Gastroesophageal sphincter (tissue), 4 donors: ENCODE measurements around the gene CCR9. TPM values are rescaled to one million over a fixed set of nuclear protein-coding genes. Genes with fewer than 3 reads are reported as not detected.
"Not testable (repeated sequence)": the region's sequence is repeated elsewhere in the genome, so short reads cannot be mapped to it uniquely, and the experiment has no call there.

Source experiments
- ATAC-seq: fragments of 150-250 bp; one replicate; pipeline ENCODE4 v1.9.1; 2016; ENCODE audit warnings: mild to moderate bottlenecking, moderate library complexity
- H3K27ac ChIP-seq, 4 donors: fragments of 200-600 bp; sonication (generic) in 3 of 4; 1 replicate in 3 of 4; 2 replicates in 1 of 4; pipeline ENCODE4 v1.5.1; 2016 to 2019
- H3K27me3 ChIP-seq: fragments of 200-600 bp; sonication (generic); one replicate; pipeline ENCODE4 v1.5.1; 2019
- H3K36me3 ChIP-seq, 2 donors: fragments of 200-600 bp; sonication (generic); one replicate each; pipeline ENCODE4 v1.5.1; 2019; ENCODE audit warnings: control low read depth in 1 of 2
- H3K4me1 ChIP-seq, 3 donors: fragments of 200-600 bp; sonication (generic); 1 replicate in 2 of 3; 2 replicates in 1 of 3; pipeline ENCODE4 v1.5.1; 2016 to 2019; ENCODE audit warnings: control low read depth in 2 of 3
- H3K4me3 ChIP-seq, 2 donors: fragments of 200-600 bp; sonication (generic); one replicate each; pipeline ENCODE4 v1.5.1; 2019; ENCODE audit warnings: mild to moderate bottlenecking in 1 of 2, moderate library complexity in 1 of 2
- H3K9me3 ChIP-seq, 3 donors: fragments of 200-600 bp; sonication (generic); one replicate each; pipeline ENCODE4 v1.5.1; 2017 to 2019; ENCODE audit warnings: control low read depth in 2 of 3
- EP300 ChIP-seq: sonication (generic); formaldehyde crosslinking; IDR thresholded peaks from one replicate; pipeline ENCODE4 v1.6.1; 2017; ENCODE audit warnings: antibody characterized with exemption, mild to moderate bottlenecking
- POLR2A ChIP-seq, 2 donors: fragments of 450-650 bp; IDR thresholded peaks; one replicate each; pipeline ENCODE4 v1.6.1; 2017; ENCODE audit warnings: antibody characterized with exemption in 2 of 2, mild to moderate bottlenecking in 2 of 2, moderate library complexity in 1 of 2
- POLR2AphosphoS5 ChIP-seq: sonication (generic); formaldehyde crosslinking; IDR thresholded peaks from one replicate; pipeline ENCODE4 v1.6.1; 2017; ENCODE audit warnings: antibody characterized with exemption
- WGBS, 2 donors: methylation state at CpG; one replicate each; pipeline ENCODE4 v1.1.5; 2018; ENCODE audit warnings: low coverage in 1 of 2; 5-methylcytosine and 5-hydroxymethylcytosine counted together
- total RNA-seq, 4 donors: library from RNA; depleted of rRNA; stranded (reverse); fragments of >200 nt; gene quantifications; one replicate each; pipeline ENCODE4 v1.1.0, GENCODE V29; 2016
- TF ChIP-seq, protein P1 (sequence below), 4 experiments: fragments of 200-600 bp in 2 of 4; fragments of 450-650 bp in 2 of 4; sonication (generic) in 1 of 4; IDR thresholded peaks; one replicate each; pipeline ENCODE4 v1.5.1; 2017 to 2019; ENCODE audit warnings: antibody characterized with exemption in 4 of 4, mild to moderate bottlenecking in 2 of 4, moderate library complexity in 2 of 4

CCR9 gene
- total RNA-seq, 4 donors from 2014 or later = not detected

GRCh38 chr3:45842851-45843625, 43.3 kb upstream of the CCR9 start:
- Histone ChIP-seq H3K36me3 (peaks cover 0 to under 1% of the 10 kb centered on the region in 2 donors), H3K27ac (no peak overlapping the region), H3K4me1 (peaks cover 0 to 19% (median 0%) of the 10 kb centered on the region in 3 donors), H3K27me3 (no peaks in the 10 kb centered on the region), H3K9me3 (no peaks in the 10 kb centered on the region), H3K4me3 (no peak overlapping the region)
- WGBS, 2 donors = 65 to 71% methylated on average over 6 to 7 of the region's 9 CpGs
- no peak for ATAC-seq
- TF ChIP-seq POLR2A (IDR thresholded peaks at IDR 0.05) = no peak
- TF ChIP-seq, protein P1, sequence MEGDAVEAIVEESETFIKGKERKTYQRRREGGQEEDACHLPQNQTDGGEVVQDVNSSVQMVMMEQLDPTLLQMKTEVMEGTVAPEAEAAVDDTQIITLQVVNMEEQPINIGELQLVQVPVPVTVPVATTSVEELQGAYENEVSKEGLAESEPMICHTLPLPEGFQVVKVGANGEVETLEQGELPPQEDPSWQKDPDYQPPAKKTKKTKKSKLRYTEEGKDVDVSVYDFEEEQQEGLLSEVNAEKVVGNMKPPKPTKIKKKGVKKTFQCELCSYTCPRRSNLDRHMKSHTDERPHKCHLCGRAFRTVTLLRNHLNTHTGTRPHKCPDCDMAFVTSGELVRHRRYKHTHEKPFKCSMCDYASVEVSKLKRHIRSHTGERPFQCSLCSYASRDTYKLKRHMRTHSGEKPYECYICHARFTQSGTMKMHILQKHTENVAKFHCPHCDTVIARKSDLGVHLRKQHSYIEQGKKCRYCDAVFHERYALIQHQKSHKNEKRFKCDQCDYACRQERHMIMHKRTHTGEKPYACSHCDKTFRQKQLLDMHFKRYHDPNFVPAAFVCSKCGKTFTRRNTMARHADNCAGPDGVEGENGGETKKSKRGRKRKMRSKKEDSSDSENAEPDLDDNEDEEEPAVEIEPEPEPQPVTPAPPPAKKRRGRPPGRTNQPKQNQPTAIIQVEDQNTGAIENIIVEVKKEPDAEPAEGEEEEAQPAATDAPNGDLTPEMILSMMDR (IDR thresholded peaks at IDR 0.05) = no peak
- no peak for TF ChIP-seq POLR2AphosphoS5
- no peak for TF ChIP-seq EP300

DNA sequence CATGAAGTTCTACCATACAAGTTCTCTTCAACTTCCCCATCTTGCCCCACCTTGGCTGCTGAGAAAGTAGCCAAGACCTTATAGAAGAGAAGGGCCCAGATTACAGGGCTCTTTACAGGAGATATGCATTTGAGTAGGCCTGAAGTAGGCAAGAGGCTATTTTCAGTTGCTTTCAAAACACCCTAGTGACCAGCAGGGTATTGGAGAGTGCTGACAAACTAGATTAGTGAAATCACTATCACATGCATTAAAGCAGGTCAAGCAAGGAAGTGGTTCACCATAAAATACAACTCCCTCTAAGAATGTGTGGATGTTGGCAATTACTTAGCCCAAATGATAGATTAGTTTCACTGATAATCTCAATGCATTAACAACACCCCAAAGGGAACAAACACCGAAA, 41.7 kb upstream of the CCR9 start:
- no peak for ATAC-seq
- 64 to 86% methylated on average over 1 of the region's 1 CpG for WGBS, 2 donors
- H3K4me1 ChIP-seq = peaks cover 0 to 19% (median 0%) of the 10 kb centered on the region in 3 donors

DNA sequence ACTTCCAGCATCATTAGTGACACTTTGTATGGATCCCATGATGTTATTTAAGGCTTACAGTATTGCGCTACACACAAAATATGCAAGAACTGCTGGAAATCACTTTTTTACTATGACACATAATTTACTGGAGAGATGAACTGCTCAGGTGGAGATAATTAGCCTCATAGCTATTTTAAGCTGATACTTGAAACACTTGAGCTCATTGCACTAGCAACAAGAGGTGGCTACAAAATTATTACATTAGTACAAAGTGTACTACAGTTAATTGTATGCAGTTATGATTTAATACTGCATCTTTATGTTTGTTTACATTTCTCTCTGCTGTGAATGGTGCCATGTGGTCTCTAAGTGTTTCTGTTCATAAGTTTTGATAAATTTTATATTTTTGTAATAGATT, 38.0 kb upstream of the CCR9 start:
- Histone ChIP-seq H3K4me1 (no peaks in the 10 kb centered on the region), H3K36me3 (no peaks in the 10 kb centered on the region), H3K4me3 (no peak overlapping the region), H3K9me3 (no peaks in the 10 kb centered on the region), H3K27me3 (no peaks in the 10 kb centered on the region), H3K27ac (no peak overlapping the region)
- ATAC-seq = no peak
- TF ChIP-seq EP300 = no peak
- TF ChIP-seq, protein P1 (IDR thresholded peaks at IDR 0.05) = no peak
- TF ChIP-seq POLR2A (IDR thresholded peaks at IDR 0.05) = no peak
- TF ChIP-seq POLR2AphosphoS5 = no peak
- 45 to 100% methylated on average over 1 of the region's 1 CpG for WGBS, 2 donors

More for the DNA sequence above, 41.7 kb upstream of the CCR9 start:
- no peaks in the 10 kb centered on the region for H3K9me3 ChIP-seq
- H3K27ac ChIP-seq = no peak overlapping the region
- H3K4me3 ChIP-seq = no peak overlapping the region
- TF ChIP-seq, protein P1 (IDR thresholded peaks at IDR 0.05) = no peak
- TF ChIP-seq POLR2AphosphoS5 = no peak
- TF ChIP-seq EP300 = no peak
- TF ChIP-seq POLR2A (IDR thresholded peaks at IDR 0.05) = no peak
- no peaks in the 10 kb centered on the region for H3K36me3 ChIP-seq
- H3K27me3 ChIP-seq = no peaks in the 10 kb centered on the region

GRCh38 chr3:45852828-45853227, 33.5 kb upstream of the CCR9 start:
- H3K36me3 ChIP-seq = no peaks in the 10 kb centered on the region
- H3K27ac ChIP-seq = no peak overlapping the region
- TF ChIP-seq POLR2AphosphoS5 = no peak
- no peak for TF ChIP-seq EP300
- TF ChIP-seq, protein P1 (IDR thresholded peaks at IDR 0.05) = no peak
- TF ChIP-seq POLR2A (IDR thresholded peaks at IDR 0.05) = no peak
- 80 to 88% methylated on average over 1 to 2 of the region's 2 CpGs for WGBS, 2 donors
- H3K4me1 ChIP-seq = no peaks in the 10 kb centered on the region
- H3K4me3 ChIP-seq = no peak overlapping the region
- no peak for ATAC-seq
- H3K27me3 ChIP-seq = no peaks in the 10 kb centered on the region
- H3K9me3 ChIP-seq = no peaks in the 10 kb centered on the region

DNA sequence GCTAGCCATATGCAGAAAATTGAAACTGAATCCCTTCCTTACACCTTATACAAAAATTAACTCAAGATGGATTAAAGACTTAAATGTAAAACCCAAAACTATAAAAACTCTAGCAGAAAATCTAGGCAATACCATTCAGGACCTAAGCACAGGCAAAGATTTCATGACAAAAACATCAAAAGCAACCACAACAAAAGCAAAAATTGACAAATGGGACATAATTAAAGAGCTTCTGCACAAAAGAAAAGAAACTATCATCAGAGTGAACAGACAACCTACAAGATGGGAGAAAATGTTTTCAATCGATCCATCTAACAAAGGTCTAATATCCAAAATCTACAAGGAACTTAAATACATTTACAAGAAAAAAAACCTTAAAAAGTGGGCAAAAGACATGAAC, 30.0 kb upstream of the CCR9 start:
- not testable (repeated sequence) for H3K4me1 ChIP-seq, ATAC-seq, H3K9me3 ChIP-seq, H3K4me3 ChIP-seq, H3K36me3 ChIP-seq, H3K27ac ChIP-seq, H3K27me3 ChIP-seq
- 92% methylated on average over 1 of the region's 1 CpG; no CpG with 5 or more reads in 1 of the 2 donors for WGBS, 2 donors

DNA sequence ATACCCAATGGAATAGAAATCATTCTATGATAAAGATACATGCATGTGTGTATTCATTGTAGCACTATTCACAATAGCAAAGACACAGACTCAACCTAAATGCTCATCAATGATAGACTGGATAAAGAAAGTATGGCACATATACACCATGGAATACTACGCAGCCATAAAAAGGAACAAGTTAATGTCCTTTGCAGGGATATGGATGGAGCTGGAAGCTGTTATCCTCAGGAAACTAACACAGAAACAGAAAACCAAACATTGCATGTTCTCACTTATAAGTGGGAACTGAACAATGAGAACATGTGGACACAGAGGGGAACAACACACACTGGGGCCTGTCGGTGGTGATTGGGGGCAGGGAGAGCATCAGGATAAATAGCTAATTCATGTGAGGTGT, 29.3 kb upstream of the CCR9 start:
- ATAC-seq, H3K27me3 ChIP-seq, H3K4me1 ChIP-seq, H3K36me3 ChIP-seq, H3K4me3 ChIP-seq, H3K9me3 ChIP-seq, H3K27ac ChIP-seq: not testable (repeated sequence)
- WGBS, 2 donors = 86 to 90% methylated on average over 2 of the region's 2 CpGs
